Nephron (organoid): Measurements from ENCODE around the gene COPZ2.

ENCODE experiments used
- H3K27ac Mint-ChIP-seq, 3 experiments: 2 replicates each; pipeline ENCODE4 v1.8.0; 2020; ENCODE audit warnings: mixed read lengths in 3 of 3, mild to moderate bottlenecking in 2 of 3, moderate library complexity in 1 of 3
- H3K27me3 Mint-ChIP-seq: 2 replicates; pipeline ENCODE4 v1.8.0; 2021; ENCODE audit warnings: low read depth, mild to moderate bottlenecking, moderate library complexity, mixed read lengths
- H3K36me3 Mint-ChIP-seq: 2 replicates; pipeline ENCODE4 v1.8.0; 2020; ENCODE audit warnings: low read depth, mixed read lengths
- H3K4me1 Mint-ChIP-seq: 2 replicates; pipeline ENCODE4 v1.8.0; 2020; ENCODE audit warnings: mixed read lengths
- H3K4me3 Mint-ChIP-seq, 3 experiments: 2 replicates each; pipeline ENCODE4 v1.8.0; 2020; ENCODE audit warnings: mild to moderate bottlenecking in 3 of 3, mixed read lengths in 3 of 3, moderate library complexity in 2 of 3
- H3K9me3 Mint-ChIP-seq: 2 replicates; pipeline ENCODE4 v1.8.0; 2020; ENCODE audit warnings: mixed read lengths
- CTCF ChIP-seq, 3 experiments: fragments of 200-600 bp; sonication (generic); IDR thresholded peaks; one replicate each; pipeline ENCODE4 v1.5.0; 2021; ENCODE audit warnings: antibody characterized with exemption in 3 of 3; ENCODE audit not compliant: unreplicated experiment in 3 of 3

Gene COPZ2

GRCh38 chr17:47987240-47987835 is 50.3 kb downstream of the COPZ2 start:
- no peak for TF ChIP-seq CTCF (IDR thresholded peaks at IDR 0.05; ENCODE audit: unreplicated experiment in 3 of 3)
- Mint-ChIP-seq H3K9me3 (no peaks in the 10 kb centered on the region), H3K4me1 (peaks cover 52% of the 10 kb centered on the region), H3K4me3 (no peak overlapping the region), H3K36me3 (peaks cover 25% of the 10 kb centered on the region), H3K27me3 (peaks cover 51% of the 10 kb centered on the region), H3K27ac (peak overlapping the region; percentile 75 to 90 (median 85))

DNA sequence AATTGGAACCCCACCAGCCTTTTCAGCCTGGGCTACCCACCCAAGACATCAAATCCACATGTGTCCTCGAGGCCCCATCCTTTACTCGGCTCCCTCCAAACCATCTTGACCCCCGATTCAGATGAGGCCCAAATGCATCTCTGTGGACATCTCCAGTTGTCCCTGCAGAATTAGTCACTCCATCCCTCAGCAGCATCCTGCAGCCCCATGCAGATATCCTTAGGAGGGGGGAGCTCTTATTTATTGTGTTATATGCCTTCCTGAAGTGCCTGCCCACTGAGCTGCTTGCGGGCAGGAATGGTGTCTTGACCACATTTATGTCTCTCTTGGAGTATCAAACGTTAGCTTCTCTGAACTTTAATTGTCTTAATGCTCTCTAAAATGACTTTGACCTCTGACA is 51.1 kb downstream of the COPZ2 start:
- no peak for TF ChIP-seq CTCF (IDR thresholded peaks at IDR 0.05; ENCODE audit: unreplicated experiment in 3 of 3)
- peak overlapping the region; percentile 22 to 90 (median 75) for H3K27ac Mint-ChIP-seq
- no peak overlapping the region for H3K4me3 Mint-ChIP-seq
- H3K9me3 Mint-ChIP-seq = no peaks in the 10 kb centered on the region
- H3K27me3 Mint-ChIP-seq = peaks cover 51% of the 10 kb centered on the region
- peaks cover 44% of the 10 kb centered on the region for H3K4me1 Mint-ChIP-seq
- peaks cover 30% of the 10 kb centered on the region for H3K36me3 Mint-ChIP-seq

- Mint-ChIP-seq H3K27me3 (peaks cover 39% of the 10 kb centered on the region), H3K36me3 (peaks cover 54% of the 10 kb centered on the region), H3K9me3 (no peaks in the 10 kb centered on the region), H3K27ac (peak overlapping the region in 1 of 3 experiments; percentile 35), H3K4me3 (no peak overlapping the region), H3K4me1 (peaks cover 22% of the 10 kb centered on the region)
- TF ChIP-seq CTCF (IDR thresholded peaks at IDR 0.05; ENCODE audit: unreplicated experiment in 3 of 3) = no peak
Measured at GRCh38 chr17:47983492-47984223, 53.9 kb downstream of the COPZ2 start.

DNA sequence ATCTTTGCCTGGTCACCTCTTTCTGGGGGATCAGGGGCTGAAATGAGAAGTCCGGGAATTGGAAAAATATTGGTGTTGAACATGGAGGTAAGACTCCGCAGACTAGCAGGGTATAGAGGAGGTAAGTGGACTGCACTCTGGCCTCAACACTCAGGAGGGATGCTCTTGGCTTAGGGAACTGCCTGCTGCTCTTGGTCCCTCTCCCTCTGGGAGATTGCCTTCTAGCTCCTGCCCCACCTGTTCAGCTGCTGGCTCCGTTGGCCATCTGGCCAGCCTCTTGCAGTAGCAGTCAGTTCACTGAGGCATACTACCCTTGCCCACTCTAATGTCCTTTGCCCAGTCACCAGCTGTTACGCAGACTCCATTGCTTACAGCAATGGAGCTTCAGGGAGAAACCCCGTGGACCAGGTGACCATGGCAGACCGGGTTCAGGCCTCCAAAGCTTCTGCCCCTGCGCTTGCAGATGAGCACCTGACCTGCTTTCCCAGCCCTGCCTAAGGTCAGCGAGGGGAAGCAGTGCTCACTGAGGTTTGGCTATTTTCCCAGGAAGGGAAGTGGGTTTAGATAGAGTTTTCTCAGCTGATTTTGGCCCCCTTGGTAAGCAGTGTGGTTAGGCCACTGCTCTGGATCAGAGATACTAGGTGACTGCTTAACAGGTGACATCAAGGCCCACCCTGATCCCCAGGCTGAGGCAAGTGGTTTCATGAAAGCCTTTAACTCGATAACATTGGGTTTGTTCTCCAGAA is 54.8 kb downstream of the COPZ2 start:
- Mint-ChIP-seq H3K27ac (no peak overlapping the region), H3K9me3 (no peaks in the 10 kb centered on the region), H3K4me1 (peaks cover 17% of the 10 kb centered on the region), H3K27me3 (peaks cover 34% of the 10 kb centered on the region), H3K4me3 (no peak overlapping the region), H3K36me3 (peaks cover 59% of the 10 kb centered on the region)
- TF ChIP-seq CTCF (IDR thresholded peaks at IDR 0.05; ENCODE audit: unreplicated experiment in 3 of 3) = no peak

DNA sequence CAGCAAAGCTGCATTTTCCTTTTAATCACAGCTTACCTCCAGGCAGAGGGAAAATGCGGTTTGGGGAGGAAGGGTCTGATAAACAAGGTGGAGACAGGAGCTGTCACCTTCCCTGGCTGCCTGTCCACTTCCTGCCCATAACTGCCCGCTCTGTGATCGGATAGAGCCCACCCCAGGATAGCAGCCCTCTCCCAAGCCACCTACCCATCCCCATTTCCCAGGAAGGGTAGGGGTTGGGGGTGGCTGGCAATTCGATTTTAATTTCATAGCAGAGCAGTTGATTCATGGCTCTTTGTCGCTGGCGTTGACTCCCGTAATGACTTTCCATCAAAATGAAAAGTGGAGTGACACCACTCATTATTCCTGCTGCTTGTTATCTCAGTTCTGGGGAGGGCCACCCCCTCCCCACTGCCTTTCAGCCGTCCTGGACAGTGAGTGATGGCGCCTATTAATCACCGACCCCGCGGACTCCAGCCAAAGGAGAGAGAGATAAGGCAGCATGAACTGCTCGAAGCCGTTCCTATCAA is 55.4 kb downstream of the COPZ2 start:
- no peak overlapping the region for H3K4me3 Mint-ChIP-seq
- H3K27ac Mint-ChIP-seq = no peak overlapping the region

More for the DNA sequence above, 55.4 kb downstream of the COPZ2 start:
- Mint-ChIP-seq H3K27me3 (peaks cover 27% of the 10 kb centered on the region), H3K9me3 (no peaks in the 10 kb centered on the region), H3K36me3 (peaks cover 59% of the 10 kb centered on the region), H3K4me1 (peaks cover 11% of the 10 kb centered on the region)
- no peak for TF ChIP-seq CTCF (IDR thresholded peaks at IDR 0.05; ENCODE audit: unreplicated experiment in 3 of 3)
